AG08395 (cell line): ENCODE measurements around the gene SRRM3.
"Not testable (repeated sequence)": the region's sequence is repeated elsewhere in the genome, so short reads cannot be mapped to it uniquely, and the experiment has no call there.

Experiments
- DNase-seq: peaks from one replicate; pipeline ENCODE4 v3.0.0; 2012; ENCODE audit warnings: mixed read lengths, low spot score

SRRM3 gene

GRCh38 chr7:76201732-76202665 is at the start of gene SRRM3:
Gene SRRM3 (plus strand): TSS chr7:76201896. CDS start chr7:76235067, 33,171 bp downstream.
- DNase-seq: peak; percentile 85

GRCh38 chr7:76151932-76152331 is 49.8 kb upstream of the SRRM3 start:
- no peak for DNase-seq

DNA sequence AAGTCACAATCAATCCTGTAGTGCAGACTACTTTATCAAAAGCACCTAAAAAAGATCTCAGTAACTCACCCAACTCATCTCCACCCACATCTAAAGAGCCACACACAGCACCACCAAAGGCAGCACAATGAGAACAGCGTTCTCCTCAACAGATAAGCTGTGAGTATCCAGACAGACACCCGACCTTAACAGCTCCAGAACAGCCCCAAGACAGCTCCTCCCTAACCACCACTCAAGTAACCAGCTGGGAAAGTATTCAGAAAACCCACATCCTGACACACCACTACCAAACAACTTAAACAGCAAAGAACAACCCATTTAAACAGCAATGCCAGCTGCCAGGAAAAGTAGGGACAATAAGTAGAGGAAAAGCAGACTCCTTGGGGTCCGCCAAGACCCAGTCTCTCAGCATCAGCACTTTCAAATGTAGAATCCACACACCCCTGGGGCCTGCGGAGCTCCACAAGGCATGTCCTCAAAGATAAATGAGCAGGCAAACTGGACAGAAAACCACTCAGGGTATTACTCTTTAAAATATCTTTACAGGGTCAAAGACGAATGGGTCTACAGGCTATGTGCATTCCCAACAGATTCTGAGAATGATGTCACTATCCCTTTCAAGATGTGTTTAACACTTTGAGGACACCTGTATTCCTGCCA is 48.0 kb upstream of the SRRM3 start:
- not testable (repeated sequence) for DNase-seq

GRCh38 chr7:76155938-76156337 is 45.8 kb upstream of the SRRM3 start:
- DNase-seq: no peak

DNA sequence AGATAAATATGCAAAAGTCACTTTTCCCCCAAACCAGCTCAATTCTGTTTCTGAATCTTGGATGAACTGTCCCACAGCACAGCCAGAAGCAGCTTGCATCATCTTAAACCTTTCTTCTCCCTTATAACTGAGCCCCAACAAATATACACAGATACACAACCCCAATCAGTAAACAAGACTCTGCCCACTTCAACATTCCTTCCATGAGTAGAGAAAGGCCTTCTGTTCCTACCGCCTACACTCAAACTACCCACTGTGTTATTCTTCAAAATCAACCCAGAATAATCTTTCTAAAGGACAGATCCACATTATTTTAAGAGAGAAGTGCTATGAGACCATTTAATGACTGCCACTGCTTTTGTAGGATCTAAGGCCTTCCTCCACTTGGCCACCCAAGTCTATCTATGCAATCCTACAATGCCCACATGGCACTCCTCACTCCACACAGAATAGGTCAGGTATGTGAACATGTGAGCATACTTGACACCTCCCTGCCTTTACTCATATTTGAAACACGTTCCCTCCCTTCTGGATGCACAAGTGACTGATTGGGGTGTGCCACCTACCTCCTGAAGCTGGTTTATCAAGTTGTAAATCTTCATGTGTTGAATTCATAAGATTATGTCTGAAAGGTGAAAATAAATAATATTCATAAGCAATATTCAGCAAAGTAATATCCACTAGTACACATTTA is 44.6 kb upstream of the SRRM3 start:
- DNase-seq: not testable (repeated sequence)

- not testable (repeated sequence) for DNase-seq
Observed at GRCh38 chr7:76158416-76158815, 43.3 kb upstream of the SRRM3 start.

- DNase-seq: not testable (repeated sequence)
Observed at GRCh38 chr7:76162416-76163170, 39.1 kb upstream of the SRRM3 start.

DNA sequence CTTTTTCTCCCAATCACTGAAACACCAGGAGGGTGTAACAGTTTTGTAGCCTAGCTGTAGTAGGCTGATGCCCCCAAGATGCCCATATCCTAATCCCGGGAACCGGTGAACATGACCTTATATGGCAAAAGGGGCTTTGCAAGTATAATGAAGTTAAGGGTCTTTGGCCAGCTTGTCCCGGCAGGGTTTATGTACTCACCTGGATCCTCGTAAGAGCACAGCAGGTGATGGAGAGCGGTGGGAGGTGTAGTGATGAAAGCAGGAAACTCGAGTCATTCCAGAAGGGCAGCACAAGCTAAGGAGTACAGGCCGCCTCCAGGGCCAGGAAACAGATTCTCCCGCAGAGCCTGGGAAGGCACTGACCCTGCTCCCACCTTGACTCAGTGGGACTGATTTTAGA is 37.9 kb upstream of the SRRM3 start:
- not testable (repeated sequence) for DNase-seq

- no peak for DNase-seq
Observed at GRCh38 chr7:76165106-76165972, 36.4 kb upstream of the SRRM3 start.

- no peak for DNase-seq
Observed at GRCh38 chr7:76165973-76166403, 35.7 kb upstream of the SRRM3 start.

GRCh38 chr7:76166404-76167255 is 35.1 kb upstream of the SRRM3 start:
- DNase-seq: peak; percentile 98

DNA sequence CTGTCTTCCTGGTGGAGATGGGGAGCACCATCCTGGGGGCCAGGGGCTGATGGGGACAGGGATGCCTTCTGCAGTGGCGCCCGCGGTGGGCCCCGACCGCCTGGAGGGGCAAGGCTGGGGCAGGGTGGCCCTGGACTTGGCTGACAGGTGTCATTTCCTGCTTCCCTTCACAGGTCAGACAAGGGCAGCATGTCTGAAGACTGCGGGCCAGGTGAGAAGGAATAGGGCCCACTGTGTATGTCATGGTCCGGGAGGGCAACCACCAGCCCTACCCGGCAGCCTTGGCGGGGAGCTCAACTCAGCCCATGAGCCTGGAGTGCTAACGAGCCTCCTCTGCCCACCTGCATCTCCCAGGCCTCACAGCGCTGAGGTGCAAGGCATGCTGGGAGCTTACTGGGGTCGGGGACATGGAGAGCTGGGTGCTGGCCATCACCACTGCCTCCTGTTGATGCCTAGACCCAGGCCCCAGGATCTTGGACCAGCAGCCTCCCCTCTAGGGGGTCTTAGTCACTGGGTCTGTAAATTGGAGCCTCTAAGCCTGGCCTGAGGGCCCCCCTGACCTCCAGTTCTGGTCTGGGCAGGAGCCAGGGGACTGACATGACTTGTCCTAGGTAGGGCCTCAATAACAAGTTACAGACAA is 28.0 kb upstream of the SRRM3 start:
- no peak for DNase-seq

GRCh38 chr7:76176951-76177350 is 24.7 kb upstream of the SRRM3 start:
- DNase-seq: not testable (repeated sequence)

DNA sequence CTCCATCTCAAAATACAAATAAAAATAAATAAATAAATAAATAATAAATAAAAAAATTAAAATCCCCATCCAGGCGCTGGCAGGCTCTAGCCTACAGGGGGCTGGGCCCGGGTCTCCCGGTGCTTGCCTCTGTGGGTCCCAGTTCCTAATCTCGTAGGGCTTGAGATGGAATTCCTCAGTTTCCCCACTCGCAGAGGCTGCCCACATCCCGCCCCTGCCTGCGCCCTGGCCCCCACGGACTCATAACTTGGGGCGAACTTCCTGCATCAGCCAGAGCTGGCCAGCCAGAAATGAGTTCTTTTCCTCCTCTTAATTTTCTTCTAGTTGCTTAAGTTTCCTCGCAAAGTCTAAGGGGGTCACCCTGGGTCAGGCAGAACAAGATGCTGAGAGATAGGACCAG is 22.0 kb upstream of the SRRM3 start:
- DNase-seq: no peak

DNA sequence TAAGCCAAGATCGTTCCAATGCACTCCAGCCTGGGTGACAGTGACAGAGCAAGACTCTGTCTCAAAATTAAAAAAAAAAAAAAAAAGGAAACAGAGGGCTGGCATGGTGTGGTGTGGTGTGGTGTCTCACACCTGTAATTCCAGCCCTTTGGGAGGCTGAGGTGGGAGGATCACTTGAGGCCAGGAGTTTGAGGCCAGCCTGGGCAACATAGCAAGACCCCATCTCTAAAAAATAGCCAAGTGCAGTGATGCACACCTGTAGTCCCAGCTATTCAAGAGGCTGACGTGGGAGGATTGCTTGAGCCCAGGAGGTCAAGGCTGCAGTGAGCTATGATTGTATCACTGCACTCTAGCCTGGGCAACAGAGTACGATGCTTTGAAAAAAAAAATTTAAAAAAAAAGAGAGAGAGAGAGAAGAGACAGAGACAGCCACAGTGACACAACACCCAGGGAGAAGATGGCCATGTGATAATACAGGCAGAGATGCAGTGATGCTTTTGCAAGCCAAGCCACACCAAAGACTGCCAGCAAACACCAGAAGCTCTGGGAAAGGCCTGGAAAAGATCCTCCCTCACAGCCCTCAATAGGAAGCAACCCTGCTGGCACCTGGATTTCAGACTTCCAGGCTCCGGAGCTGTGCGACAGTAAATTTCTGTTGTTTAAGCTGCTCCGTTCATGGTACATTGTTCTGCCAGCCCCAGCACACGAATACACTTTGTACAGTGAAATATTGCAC is 19.3 kb upstream of the SRRM3 start:
- no peak for DNase-seq

DNA sequence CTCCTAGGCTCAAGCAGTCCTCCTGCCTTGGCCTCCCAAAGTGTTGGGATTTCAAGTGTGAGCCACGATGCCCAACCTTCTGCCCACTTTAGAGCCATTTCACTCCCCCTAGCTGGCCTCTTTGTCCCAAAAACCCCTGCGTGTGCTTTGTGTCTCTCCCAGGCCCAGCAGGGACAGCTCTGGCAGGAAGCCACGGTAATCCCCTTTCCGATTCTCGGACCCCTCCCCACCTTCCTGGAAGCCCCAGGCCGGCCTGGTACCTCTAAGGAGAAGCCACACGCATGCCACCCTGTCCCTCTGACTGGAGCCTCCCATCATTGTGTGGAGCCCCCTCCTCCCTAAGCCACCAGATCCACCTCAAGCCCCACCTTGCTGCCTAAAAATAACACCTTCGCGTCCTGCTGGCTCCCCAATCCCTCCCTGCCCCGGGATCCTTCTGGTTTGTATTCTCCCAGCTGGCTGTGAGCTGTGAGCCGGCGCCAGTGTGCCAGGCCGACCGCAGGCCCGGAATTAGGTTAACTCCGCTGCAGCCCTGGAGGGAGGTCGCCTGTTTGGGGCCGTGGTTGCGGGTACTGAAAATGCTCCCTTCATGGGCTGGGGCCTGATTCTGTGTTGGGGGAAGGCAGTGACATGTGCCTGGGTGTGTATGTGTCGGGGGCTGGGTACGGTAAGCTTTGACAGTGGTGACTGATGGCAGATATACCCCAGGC is 16.4 kb upstream of the SRRM3 start:
- no peak for DNase-seq

DNA sequence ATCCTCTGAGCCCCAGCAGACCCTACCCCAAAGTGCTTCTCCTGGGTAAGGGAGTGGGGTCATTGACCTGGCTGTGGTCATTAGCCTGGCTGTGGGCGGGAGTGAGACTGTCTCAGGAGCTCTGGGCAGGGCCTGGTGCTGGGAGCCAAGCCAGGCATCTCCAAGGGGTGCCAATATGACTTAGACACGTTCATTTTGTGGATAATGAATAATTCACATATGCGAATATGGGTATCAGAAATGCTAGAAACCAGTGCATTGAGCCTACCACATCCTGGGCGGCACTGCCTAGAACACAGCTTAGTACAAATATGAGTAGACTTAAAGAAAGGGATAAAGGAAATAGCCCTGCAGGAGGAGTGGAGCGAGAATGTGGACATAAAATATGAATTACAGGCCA is 14.4 kb upstream of the SRRM3 start:
- DNase-seq: no peak

DNA sequence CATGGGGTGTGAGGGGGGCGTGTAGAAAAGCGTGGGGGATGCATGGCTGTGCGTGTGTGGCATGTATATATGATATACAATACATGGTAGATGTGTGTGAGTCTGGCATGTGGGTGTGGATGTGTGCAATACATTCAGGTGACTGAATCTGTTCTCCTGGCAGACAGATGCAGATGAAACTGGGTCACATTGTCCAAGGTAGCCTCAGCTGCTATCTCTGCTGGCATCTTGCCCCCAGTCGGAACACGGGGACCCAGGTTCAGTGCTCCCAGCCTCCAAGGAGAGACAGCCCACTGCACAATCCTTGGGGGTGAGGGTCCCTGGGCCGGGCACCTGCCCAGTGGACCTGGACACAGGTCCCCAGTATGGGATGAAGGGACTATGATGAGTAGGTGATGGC is 12.4 kb upstream of the SRRM3 start:
- no peak for DNase-seq
